ENCODE results near the gene B4GALNT2.
A peak's percentile ranks its signal among the peaks of the same experiment; 100 is the strongest.
"Not testable (repeated sequence)": the region's sequence is repeated elsewhere in the genome, so short reads cannot be mapped to it uniquely, and the experiment has no call there.

Gene B4GALNT2

GRCh38 chr17:49130891-49131290, 1.7 kb upstream of the B4GALNT2 start:
- in situ Hi-C loops (cut with HindIII; ENCODE audit: low pct_unique_long_range_greater_than_20kb, low sequenced_read_pairs): no loop called here
- TF ChIP-seq JUND (IDR thresholded peaks at IDR 0.05; ENCODE audit: low read depth): no peak
- no peak for DNase-seq (ENCODE audit: low read depth in 1 of 2, low spot score in 1 of 2)

- DNase-seq (ENCODE audit: low read depth in 1 of 2, low spot score in 1 of 2): no peak
- TF ChIP-seq JUND (IDR thresholded peaks at IDR 0.05; ENCODE audit: low read depth): no peak
- in situ Hi-C loops (cut with HindIII; ENCODE audit: low pct_unique_long_range_greater_than_20kb, low sequenced_read_pairs): no loop called here
These were observed 261 bp upstream of the B4GALNT2 start for GRCh38 chr17:49132317-49132698.

- no peak for TF ChIP-seq JUND (IDR thresholded peaks at IDR 0.05; ENCODE audit: low read depth)
- DNase-seq (ENCODE audit: low read depth in 1 of 2, low spot score in 1 of 2): no peak
- in situ Hi-C loops (cut with HindIII; ENCODE audit: low pct_unique_long_range_greater_than_20kb, low sequenced_read_pairs): no loop called here
These were observed 3.8 kb downstream of the B4GALNT2 start for GRCh38 chr17:49136335-49136734.

- in situ Hi-C loops (cut with HindIII; ENCODE audit: low pct_unique_long_range_greater_than_20kb, low sequenced_read_pairs): not testable (repeated sequence)
- peak in 1 of 2 experiments; percentile 40 for DNase-seq (ENCODE audit: low read depth in 1 of 2, low spot score in 1 of 2)
These were observed 13.1 kb downstream of the B4GALNT2 start for GRCh38 chr17:49145654-49146053.

- in situ Hi-C loops (cut with HindIII; ENCODE audit: low pct_unique_long_range_greater_than_20kb, low sequenced_read_pairs): no loop called here
- no peak for DNase-seq (ENCODE audit: low read depth in 1 of 2, low spot score in 1 of 2)
- no peak for TF ChIP-seq JUND (IDR thresholded peaks at IDR 0.05; ENCODE audit: low read depth)
These were observed 14.2 kb downstream of the B4GALNT2 start for GRCh38 chr17:49146620-49147306.

GRCh38 chr17:49148171-49148570, 15.6 kb downstream of the B4GALNT2 start:
- in situ Hi-C loops (cut with HindIII; ENCODE audit: low pct_unique_long_range_greater_than_20kb, low sequenced_read_pairs): no loop called here
- TF ChIP-seq JUND (IDR thresholded peaks at IDR 0.05; ENCODE audit: low read depth): no peak
- DNase-seq (ENCODE audit: low read depth in 1 of 2, low spot score in 1 of 2): no peak

- no peak for DNase-seq (ENCODE audit: low read depth in 1 of 2, low spot score in 1 of 2)
- no peak for TF ChIP-seq JUND (IDR thresholded peaks at IDR 0.05; ENCODE audit: low read depth)
- in situ Hi-C loops (cut with HindIII; ENCODE audit: low pct_unique_long_range_greater_than_20kb, low sequenced_read_pairs): no loop called here
These were observed 19.4 kb downstream of the B4GALNT2 start for GRCh38 chr17:49151996-49152395.

- TF ChIP-seq JUND (IDR thresholded peaks at IDR 0.05; ENCODE audit: low read depth): no peak
- no peak for DNase-seq (ENCODE audit: low read depth in 1 of 2, low spot score in 1 of 2)
- in situ Hi-C loops (cut with HindIII; ENCODE audit: low pct_unique_long_range_greater_than_20kb, low sequenced_read_pairs): no loop called here
These were observed 23.7 kb downstream of the B4GALNT2 start for GRCh38 chr17:49156256-49156655.

GRCh38 chr17:49157784-49158183, 25.2 kb downstream of the B4GALNT2 start:
- DNase-seq (ENCODE audit: low read depth in 1 of 2, low spot score in 1 of 2): no peak
- TF ChIP-seq JUND (IDR thresholded peaks at IDR 0.05; ENCODE audit: low read depth): no peak
- in situ Hi-C loops (cut with HindIII; ENCODE audit: low pct_unique_long_range_greater_than_20kb, low sequenced_read_pairs): no loop called here

GRCh38 chr17:49162866-49163265, 30.3 kb downstream of the B4GALNT2 start:
- in situ Hi-C loops (cut with HindIII; ENCODE audit: low pct_unique_long_range_greater_than_20kb, low sequenced_read_pairs): no loop called here
- no peak for DNase-seq (ENCODE audit: low read depth in 1 of 2, low spot score in 1 of 2)
- TF ChIP-seq JUND (IDR thresholded peaks at IDR 0.05; ENCODE audit: low read depth): no peak

- no peak for TF ChIP-seq JUND (IDR thresholded peaks at IDR 0.05; ENCODE audit: low read depth)
- DNase-seq (ENCODE audit: low read depth in 1 of 2, low spot score in 1 of 2): no peak
- in situ Hi-C loops (cut with HindIII; ENCODE audit: low pct_unique_long_range_greater_than_20kb, low sequenced_read_pairs): no loop called here
These were observed 32.6 kb downstream of the B4GALNT2 start for GRCh38 chr17:49165143-49165542.

- in situ Hi-C loops (cut with HindIII; ENCODE audit: low pct_unique_long_range_greater_than_20kb, low sequenced_read_pairs): no loop called here
- DNase-seq (ENCODE audit: low read depth in 1 of 2, low spot score in 1 of 2): no peak
- no peak for TF ChIP-seq JUND (IDR thresholded peaks at IDR 0.05; ENCODE audit: low read depth)
These were observed 36.1 kb downstream of the B4GALNT2 start for GRCh38 chr17:49168706-49169105.

- DNase-seq (ENCODE audit: low read depth in 1 of 2, low spot score in 1 of 2): no peak
- TF ChIP-seq JUND (IDR thresholded peaks at IDR 0.05; ENCODE audit: low read depth): no peak
- in situ Hi-C loops (cut with HindIII; ENCODE audit: low pct_unique_long_range_greater_than_20kb, low sequenced_read_pairs): no loop called here
These were observed 37.6 kb downstream of the B4GALNT2 start for GRCh38 chr17:49170216-49170615.

GRCh38 chr17:49170711-49171110, 38.1 kb downstream of the B4GALNT2 start:
- in situ Hi-C loops (cut with HindIII; ENCODE audit: low pct_unique_long_range_greater_than_20kb, low sequenced_read_pairs); DNase-seq (ENCODE audit: low read depth in 1 of 2, low spot score in 1 of 2): not testable (repeated sequence)

GRCh38 chr17:49175978-49176377, 43.4 kb downstream of the B4GALNT2 start:
- DNase-seq (ENCODE audit: low read depth in 1 of 2, low spot score in 1 of 2); in situ Hi-C loops (cut with HindIII; ENCODE audit: low pct_unique_long_range_greater_than_20kb, low sequenced_read_pairs): not testable (repeated sequence)
